ENCODE measurements around the gene TEPSIN.
A peak's percentile ranks its signal among the peaks of the same experiment; 100 is the strongest.
"Not testable (repeated sequence)": the region's sequence is repeated elsewhere in the genome, so short reads cannot be mapped to it uniquely, and the experiment has no call there.

The TEPSIN gene

GRCh38 chr17:81234940-81235821 is 3.7 kb downstream of the TEPSIN start:
- no peak for DNase-seq

- DNase-seq: no peak
Observed at GRCh38 chr17:81234506-81234855, 4.4 kb downstream of the TEPSIN start.

- no peak for DNase-seq
Observed at GRCh38 chr17:81233811-81234505, 4.9 kb downstream of the TEPSIN start.

GRCh38 chr17:81233316-81233715 is 5.5 kb downstream of the TEPSIN start:
- DNase-seq: no peak

- no peak for DNase-seq
Observed at GRCh38 chr17:81232616-81233241, 6.1 kb downstream of the TEPSIN start.

- DNase-seq: no peak
Observed at GRCh38 chr17:81231766-81232581, 6.9 kb downstream of the TEPSIN start.

GRCh38 chr17:81231121-81231645 is 7.7 kb downstream of the TEPSIN start:
- DNase-seq: no peak

- no peak for DNase-seq
Observed at GRCh38 chr17:81230043-81230820, 8.6 kb downstream of the TEPSIN start.

- DNase-seq: no peak
Observed at GRCh38 chr17:81229666-81229920, 9.3 kb downstream of the TEPSIN start.

- no peak for DNase-seq
Observed at GRCh38 chr17:81228834-81229665, 9.8 kb downstream of the TEPSIN start.

GRCh38 chr17:81228420-81228819 is 10.4 kb downstream of the TEPSIN start:
- DNase-seq: no peak

- DNase-seq: not testable (repeated sequence)
Observed at GRCh38 chr17:81227630-81228029, 11.2 kb downstream of the TEPSIN start.

- no peak for DNase-seq
Observed at GRCh38 chr17:81223762-81224130, 15.1 kb downstream of the TEPSIN start.

GRCh38 chr17:81222906-81223761 is 15.7 kb downstream of the TEPSIN start, which contains the start of gene CEP131:
CEP131 (minus strand) TSS chr17:81222965; CDS start chr17:81220056, 2,909 bp downstream.
- peak; percentile 98 for DNase-seq

GRCh38 chr17:81222620-81222905 is 16.3 kb downstream of the TEPSIN start:
- DNase-seq: no peak

- DNase-seq: no peak
Observed at GRCh38 chr17:81221842-81222619, 16.8 kb downstream of the TEPSIN start.

- DNase-seq: no peak
Observed at GRCh38 chr17:81221371-81221841, 17.4 kb downstream of the TEPSIN start.

GRCh38 chr17:81219476-81220180 is 19.2 kb downstream of the TEPSIN start:
- DNase-seq: no peak

GRCh38 chr17:81218991-81219390 is 19.9 kb downstream of the TEPSIN start:
- DNase-seq: no peak
